Measurements from ENCODE around the gene ERC2.
"Not testable (repeated sequence)": the region's sequence is repeated elsewhere in the genome, so short reads cannot be mapped to it uniquely, and the experiment has no call there.

ERC2 gene

DNA sequence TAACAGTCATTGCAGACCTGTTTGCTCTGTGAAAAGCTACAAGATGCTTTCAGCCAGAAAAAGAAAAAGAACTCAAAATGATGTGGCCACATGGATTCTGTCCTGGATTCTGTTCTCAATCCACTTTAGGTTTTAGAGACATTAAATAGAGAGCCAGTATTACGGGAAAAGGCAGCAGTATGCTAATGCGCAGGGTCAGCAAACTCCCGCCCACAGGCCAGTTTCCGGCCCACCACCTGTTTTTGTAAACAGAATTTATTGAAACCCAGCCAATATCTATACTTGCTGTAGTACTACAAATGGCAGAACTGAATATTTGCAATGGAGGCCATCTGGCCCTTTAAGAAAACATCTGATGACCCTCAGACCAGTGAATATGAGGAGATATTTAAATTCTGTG lies 416.1 kb downstream of the ERC2 start:
- H3K27me3 Mint-ChIP-seq (ENCODE audit: low read depth): no peaks in the 10 kb centered on the region
- H3K4me1 Mint-ChIP-seq (ENCODE audit: low read depth): no peaks in the 10 kb centered on the region
- no peaks in the 10 kb centered on the region for H3K36me3 Mint-ChIP-seq (ENCODE audit: low read depth)
- H3K9me3 Mint-ChIP-seq: no peaks in the 10 kb centered on the region
- no peak overlapping the region for H3K4me3 Mint-ChIP-seq
- no peak overlapping the region for H3K27ac Mint-ChIP-seq

DNA sequence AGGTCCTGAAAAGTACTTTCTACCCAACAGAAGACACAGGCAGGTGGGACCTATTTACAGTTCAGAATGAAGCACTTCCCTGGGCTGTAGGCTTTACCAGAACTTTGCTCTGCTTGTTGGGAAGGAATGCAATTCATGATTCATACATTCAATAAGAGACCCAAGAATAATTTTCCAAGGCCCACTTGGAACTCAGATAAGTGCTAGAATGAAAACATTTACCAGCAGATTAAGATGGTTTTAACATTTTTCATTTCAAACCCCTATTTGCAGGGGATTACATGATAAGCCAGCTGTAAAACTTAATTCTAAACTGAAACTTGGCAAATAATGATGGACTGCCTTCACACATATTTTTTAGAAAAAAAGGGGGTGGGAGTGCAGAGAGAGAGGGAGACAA lies 417.2 kb downstream of the ERC2 start:
- no peak overlapping the region for H3K27ac Mint-ChIP-seq
- no peaks in the 10 kb centered on the region for H3K9me3 Mint-ChIP-seq
- H3K4me3 Mint-ChIP-seq: no peak overlapping the region
- H3K27me3 Mint-ChIP-seq (ENCODE audit: low read depth): no peaks in the 10 kb centered on the region
- no peaks in the 10 kb centered on the region for H3K4me1 Mint-ChIP-seq (ENCODE audit: low read depth)
- no peaks in the 10 kb centered on the region for H3K36me3 Mint-ChIP-seq (ENCODE audit: low read depth)

DNA sequence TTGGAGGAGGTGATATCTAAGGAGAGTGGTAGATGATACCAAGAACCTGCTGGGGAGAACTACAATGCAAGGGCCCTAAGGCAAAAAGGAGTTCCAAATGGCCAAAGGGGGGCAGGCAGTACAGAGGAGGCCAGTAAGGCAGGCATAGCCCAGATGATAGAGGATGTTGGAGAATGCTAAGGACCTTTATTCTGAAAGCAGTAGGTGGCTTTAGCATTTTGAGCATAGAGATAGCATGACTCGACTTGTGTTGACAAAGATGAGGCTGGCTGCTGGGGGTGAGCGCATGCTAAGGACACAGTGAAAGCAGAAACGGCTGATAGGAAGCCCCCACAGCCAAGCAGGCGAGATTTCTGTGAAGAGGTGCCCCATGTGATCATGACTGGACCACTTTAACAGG lies 419.3 kb downstream of the ERC2 start:
- Mint-ChIP-seq H3K27me3 (ENCODE audit: low read depth) (no peaks in the 10 kb centered on the region), H3K36me3 (ENCODE audit: low read depth) (no peaks in the 10 kb centered on the region), H3K27ac (no peak overlapping the region), H3K9me3 (no peaks in the 10 kb centered on the region), H3K4me1 (ENCODE audit: low read depth) (no peaks in the 10 kb centered on the region), H3K4me3 (no peak overlapping the region)

DNA sequence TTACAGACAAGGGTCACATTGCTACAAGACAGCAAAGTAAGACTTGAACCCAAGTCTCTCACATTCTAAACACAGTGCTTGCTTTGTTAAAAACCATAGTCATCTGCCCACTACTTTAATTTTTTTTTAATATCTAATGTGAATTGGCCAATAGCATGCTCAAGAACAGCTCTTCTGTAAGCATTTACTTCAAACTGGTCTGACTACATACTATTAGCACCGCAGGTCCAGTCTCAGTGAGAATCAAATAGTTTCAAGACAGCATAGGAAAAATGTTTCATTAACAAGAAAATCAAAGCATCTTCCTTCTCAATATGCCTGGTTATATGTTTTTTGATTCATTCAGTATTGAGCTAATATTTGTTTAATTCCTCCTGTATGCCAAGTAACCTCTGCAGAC lies 419.9 kb downstream of the ERC2 start:
- H3K27ac Mint-ChIP-seq: no peak overlapping the region
- no peak overlapping the region for H3K4me3 Mint-ChIP-seq
- H3K36me3 Mint-ChIP-seq (ENCODE audit: low read depth): no peaks in the 10 kb centered on the region
- H3K9me3 Mint-ChIP-seq: no peaks in the 10 kb centered on the region
- no peaks in the 10 kb centered on the region for H3K4me1 Mint-ChIP-seq (ENCODE audit: low read depth)
- H3K27me3 Mint-ChIP-seq (ENCODE audit: low read depth): no peaks in the 10 kb centered on the region

DNA sequence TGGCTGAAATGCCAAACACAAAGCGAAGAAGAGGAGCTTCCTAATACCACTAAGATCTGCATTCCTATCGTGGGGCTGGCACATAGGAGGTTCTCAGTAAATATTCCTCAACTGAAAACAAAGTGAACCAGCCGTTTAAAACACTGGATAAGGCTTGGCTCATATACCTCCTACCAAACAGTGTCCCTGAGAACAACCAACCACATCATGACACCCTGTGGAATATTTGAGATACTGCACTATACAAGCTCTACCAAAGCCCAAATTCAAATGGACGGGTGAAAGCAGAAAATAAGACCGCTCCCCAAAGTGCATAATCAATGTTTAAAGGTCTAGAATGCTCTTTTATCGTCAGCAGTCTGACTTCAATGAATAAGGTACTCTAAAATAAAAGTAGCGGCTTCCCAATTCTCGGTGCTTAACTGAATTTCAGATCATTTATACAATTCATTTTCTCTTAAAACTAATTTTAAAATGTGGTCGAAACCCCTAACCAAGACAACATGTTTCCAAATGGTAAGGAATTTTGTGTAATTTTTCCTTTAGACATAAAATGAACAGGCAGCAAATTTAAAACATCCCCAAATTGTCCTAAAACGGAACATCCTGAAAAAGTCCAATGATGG lies 425.8 kb downstream of the ERC2 start:
- no peak overlapping the region for H3K27ac Mint-ChIP-seq
- no peak overlapping the region for H3K4me3 Mint-ChIP-seq
- no peaks in the 10 kb centered on the region for H3K36me3 Mint-ChIP-seq (ENCODE audit: low read depth)
- H3K4me1 Mint-ChIP-seq (ENCODE audit: low read depth): no peaks in the 10 kb centered on the region
- no peaks in the 10 kb centered on the region for H3K27me3 Mint-ChIP-seq (ENCODE audit: low read depth)
- H3K9me3 Mint-ChIP-seq: no peaks in the 10 kb centered on the region

DNA sequence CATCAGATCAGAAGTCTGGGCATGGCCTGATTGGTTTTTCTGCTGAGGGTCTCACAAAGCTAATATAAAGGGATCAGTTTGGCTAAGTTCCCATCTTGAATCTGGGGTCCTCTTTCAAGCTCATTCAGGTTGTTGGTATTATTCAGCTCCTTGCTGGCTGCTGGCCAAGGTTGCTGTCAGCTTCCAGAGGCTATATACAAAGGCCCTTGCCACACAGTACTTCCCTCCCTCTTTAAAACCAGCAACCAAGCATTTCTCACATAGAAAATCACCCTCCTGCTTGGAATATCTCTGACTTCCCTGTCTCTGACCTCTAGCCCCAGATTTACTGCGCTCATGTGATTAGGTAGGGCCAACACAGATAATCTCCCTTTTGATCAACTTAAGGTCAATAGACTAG lies 442.9 kb downstream of the ERC2 start:
- Mint-ChIP-seq H3K27ac (no peak overlapping the region), H3K4me1 (ENCODE audit: low read depth) (no peaks in the 10 kb centered on the region), H3K9me3 (no peaks in the 10 kb centered on the region), H3K4me3 (no peak overlapping the region), H3K36me3 (ENCODE audit: low read depth) (no peaks in the 10 kb centered on the region), H3K27me3 (ENCODE audit: low read depth) (peaks cover 3% of the 10 kb centered on the region)

DNA sequence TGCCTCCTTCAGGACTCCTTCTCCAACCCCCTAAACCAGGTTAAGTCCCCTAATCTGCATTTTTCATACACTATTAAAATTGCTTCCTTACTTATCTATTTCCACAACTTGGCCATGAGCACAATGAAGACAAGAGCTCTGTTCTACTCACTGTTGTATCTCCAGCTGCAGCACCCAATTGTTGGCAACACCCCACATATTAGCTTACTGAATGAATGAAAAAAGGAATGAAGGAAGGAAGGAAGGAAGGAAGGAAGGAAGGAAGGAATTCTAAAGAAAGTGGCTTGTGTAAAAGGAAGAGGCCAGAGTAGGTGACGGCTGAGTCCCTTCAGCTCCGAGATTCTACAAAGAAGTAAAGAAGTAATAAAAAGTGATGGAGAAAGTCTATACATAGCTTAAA lies 444.7 kb downstream of the ERC2 start:
- H3K36me3 Mint-ChIP-seq (ENCODE audit: low read depth): no peaks in the 10 kb centered on the region
- H3K4me1 Mint-ChIP-seq (ENCODE audit: low read depth): no peaks in the 10 kb centered on the region
- no peak overlapping the region for H3K4me3 Mint-ChIP-seq
- H3K27me3 Mint-ChIP-seq (ENCODE audit: low read depth): no peaks in the 10 kb centered on the region
- H3K27ac Mint-ChIP-seq: no peak overlapping the region
- H3K9me3 Mint-ChIP-seq: no peaks in the 10 kb centered on the region

DNA sequence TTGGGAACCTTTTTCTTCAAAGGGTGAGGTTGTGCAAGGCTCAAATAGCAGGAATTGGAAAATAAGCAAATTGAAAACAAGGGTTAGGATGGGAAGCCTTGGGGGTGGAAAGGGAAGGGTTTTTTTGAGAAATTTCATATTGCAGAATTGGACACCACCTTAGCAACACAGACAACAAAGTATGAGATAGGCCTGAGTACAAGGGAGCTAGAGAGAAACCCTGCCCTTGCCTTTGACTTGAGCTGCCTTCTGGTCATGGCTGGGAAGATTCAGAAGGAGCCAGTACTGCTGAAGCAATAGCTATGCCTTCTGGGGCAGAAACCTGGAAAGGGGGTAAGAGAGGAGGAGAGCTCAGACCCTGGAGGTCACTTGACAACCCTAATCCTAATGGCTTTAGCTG lies 445.6 kb downstream of the ERC2 start:
- Mint-ChIP-seq H3K4me3 (no peak overlapping the region), H3K9me3 (no peaks in the 10 kb centered on the region), H3K36me3 (ENCODE audit: low read depth) (no peaks in the 10 kb centered on the region), H3K27me3 (ENCODE audit: low read depth) (no peaks in the 10 kb centered on the region), H3K27ac (no peak overlapping the region), H3K4me1 (ENCODE audit: low read depth) (no peaks in the 10 kb centered on the region)

DNA sequence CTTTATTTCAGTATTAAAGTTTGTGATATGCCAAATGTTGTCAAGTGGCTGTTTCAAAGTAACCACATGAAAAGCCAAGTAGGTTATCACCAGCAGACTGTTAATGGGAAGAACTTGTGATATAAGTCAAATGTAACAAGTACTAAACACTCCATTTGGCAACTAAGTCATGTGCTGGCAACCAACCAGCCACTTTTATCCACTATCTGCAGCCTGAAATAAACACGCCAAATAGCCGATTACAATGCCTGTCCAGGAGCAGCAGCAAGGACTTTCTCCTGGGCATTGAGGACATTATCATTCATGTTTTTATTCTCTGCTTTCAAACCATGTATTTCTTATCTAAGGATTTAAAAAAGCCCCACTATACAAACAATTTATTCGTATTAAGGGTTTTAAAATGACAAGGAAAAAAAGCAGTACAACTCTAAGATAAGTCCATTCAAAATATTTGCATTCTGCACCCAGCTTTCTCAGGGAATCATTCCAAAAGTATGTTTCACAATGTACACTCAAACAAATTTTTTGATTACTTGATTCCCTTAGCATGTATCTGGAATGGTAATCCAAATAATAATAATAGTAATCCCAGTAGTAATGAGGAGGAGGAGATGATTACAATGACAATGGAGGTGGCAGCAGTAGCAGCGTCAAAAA lies 448.6 kb downstream of the ERC2 start:
- Mint-ChIP-seq H3K4me1 (ENCODE audit: low read depth) (no peaks in the 10 kb centered on the region), H3K36me3 (ENCODE audit: low read depth) (no peaks in the 10 kb centered on the region), H3K27ac (no peak overlapping the region), H3K27me3 (ENCODE audit: low read depth) (no peaks in the 10 kb centered on the region), H3K9me3 (no peaks in the 10 kb centered on the region), H3K4me3 (no peak overlapping the region)

DNA sequence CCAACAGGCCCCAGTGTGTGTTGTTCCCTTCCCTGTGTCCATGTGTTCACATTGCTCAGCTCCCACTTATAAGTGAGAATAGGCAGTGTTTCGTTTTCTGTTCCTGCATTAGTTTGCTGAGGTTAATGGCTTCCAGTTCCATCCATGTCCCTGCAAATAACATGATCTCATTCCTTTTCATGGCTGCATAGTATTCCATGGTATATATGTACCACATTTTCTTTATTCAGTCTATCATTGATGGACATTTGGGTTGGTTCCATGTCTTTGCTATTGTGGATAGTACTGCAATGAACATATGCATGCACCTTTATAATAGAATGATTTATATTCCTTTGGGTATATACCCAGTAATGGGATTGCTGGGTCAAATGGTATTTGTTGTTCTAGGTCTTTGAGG lies 452.9 kb downstream of the ERC2 start:
- not testable (repeated sequence) for H3K4me1 Mint-ChIP-seq (ENCODE audit: low read depth); H3K9me3 Mint-ChIP-seq; H3K27me3 Mint-ChIP-seq (ENCODE audit: low read depth); H3K4me3 Mint-ChIP-seq; H3K36me3 Mint-ChIP-seq (ENCODE audit: low read depth); H3K27ac Mint-ChIP-seq

DNA sequence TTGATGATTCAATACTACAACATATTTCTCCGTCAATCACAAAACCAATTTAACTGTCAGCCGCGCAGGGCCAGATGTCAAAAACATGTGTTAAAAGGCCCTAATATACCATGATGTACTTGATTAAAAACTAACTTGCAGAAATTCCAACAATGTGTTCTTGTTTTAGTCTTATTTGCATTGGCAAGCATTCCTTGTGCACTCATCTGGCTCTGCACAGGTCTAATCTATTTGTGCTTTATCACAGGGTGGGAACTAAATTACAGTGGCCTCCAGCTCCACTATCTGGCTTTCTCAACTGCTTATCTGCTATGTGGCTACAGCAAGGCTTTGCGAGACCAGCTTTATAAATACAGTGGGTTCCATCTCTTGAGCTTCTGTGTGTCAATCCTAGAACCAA lies 455.5 kb downstream of the ERC2 start:
- Mint-ChIP-seq H3K4me3 (no peak overlapping the region), H3K36me3 (ENCODE audit: low read depth) (no peaks in the 10 kb centered on the region), H3K4me1 (ENCODE audit: low read depth) (no peaks in the 10 kb centered on the region), H3K27me3 (ENCODE audit: low read depth) (no peaks in the 10 kb centered on the region), H3K9me3 (no peaks in the 10 kb centered on the region), H3K27ac (no peak overlapping the region)

DNA sequence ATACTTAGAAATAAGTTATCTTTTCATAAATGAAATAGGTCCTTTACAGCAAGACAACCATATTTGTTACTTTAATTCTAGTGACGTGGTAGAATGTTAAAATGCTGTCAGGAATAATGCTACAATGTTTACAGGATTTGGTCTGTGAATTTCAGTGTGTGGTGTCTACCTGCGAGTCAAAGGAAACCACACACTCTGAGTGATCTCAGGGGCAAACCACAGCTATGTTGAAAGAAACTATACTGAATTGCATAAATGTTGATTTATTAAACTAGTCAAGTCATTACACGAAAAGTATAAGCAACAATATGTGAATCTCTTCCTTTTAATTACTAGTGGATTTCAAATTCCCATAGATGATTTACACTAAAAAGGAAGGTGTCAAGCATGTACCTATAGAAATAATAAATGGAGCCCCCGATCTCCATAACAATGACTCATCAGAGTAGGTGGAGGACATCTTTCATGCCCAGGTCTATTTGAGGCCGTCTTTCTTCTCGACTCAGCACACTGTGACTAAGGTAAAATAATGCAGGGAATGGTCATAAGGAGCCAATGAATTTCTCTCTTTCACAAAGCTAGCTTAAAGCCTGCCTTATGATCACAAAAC lies 463.0 kb downstream of the ERC2 start:
- Mint-ChIP-seq H3K4me1 (ENCODE audit: low read depth) (peaks cover 2% of the 10 kb centered on the region), H3K27me3 (ENCODE audit: low read depth) (peaks cover 3% of the 10 kb centered on the region), H3K27ac (no peak overlapping the region), H3K9me3 (no peaks in the 10 kb centered on the region), H3K4me3 (no peak overlapping the region), H3K36me3 (ENCODE audit: low read depth) (no peaks in the 10 kb centered on the region)

DNA sequence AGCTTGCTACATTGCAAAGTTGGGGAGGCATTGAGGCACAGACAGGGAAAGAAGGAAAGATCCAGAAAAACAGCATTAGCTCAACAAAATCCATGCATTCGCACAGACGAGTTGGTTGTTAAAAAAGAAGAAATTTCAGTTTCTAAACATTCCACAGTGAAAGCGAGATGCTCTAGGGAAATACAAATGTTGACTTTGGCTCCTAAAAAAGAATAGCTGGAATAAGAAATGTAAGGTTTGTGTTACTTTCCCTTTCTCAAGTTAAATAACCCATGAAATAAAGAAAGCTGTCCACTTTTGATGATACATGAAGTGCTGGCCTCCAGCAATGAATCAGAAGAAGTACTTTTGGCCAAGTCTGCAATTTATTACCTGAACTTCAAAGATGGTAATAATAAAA lies 465.1 kb downstream of the ERC2 start:
- H3K36me3 Mint-ChIP-seq (ENCODE audit: low read depth): no peaks in the 10 kb centered on the region
- H3K4me1 Mint-ChIP-seq (ENCODE audit: low read depth): peaks cover 2% of the 10 kb centered on the region
- no peak overlapping the region for H3K4me3 Mint-ChIP-seq
- H3K27me3 Mint-ChIP-seq (ENCODE audit: low read depth): peaks cover 3% of the 10 kb centered on the region
- no peak overlapping the region for H3K27ac Mint-ChIP-seq
- no peaks in the 10 kb centered on the region for H3K9me3 Mint-ChIP-seq

DNA sequence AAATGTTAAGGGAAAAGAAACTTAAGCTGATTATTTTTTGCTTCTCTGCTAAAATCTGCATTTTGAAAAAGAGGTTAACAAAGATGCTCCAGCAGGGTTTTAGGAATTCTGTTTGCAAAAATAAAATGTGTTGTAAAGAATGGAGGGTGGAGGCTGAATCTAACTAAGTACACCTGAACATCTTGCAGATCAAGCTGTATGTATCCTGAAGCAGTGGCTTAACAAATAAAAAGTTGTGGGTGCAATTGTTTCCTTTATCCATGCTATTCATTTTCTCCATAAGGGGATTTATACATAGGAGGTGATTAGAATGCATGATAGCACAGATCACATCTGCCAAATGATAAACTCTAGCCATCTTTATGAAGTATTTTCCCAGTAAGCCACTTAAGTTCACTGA lies 466.3 kb downstream of the ERC2 start:
- H3K4me1 Mint-ChIP-seq (ENCODE audit: low read depth): peaks cover 2% of the 10 kb centered on the region
- no peak overlapping the region for H3K27ac Mint-ChIP-seq
- peaks cover 3% of the 10 kb centered on the region for H3K27me3 Mint-ChIP-seq (ENCODE audit: low read depth)
- no peak overlapping the region for H3K4me3 Mint-ChIP-seq
- no peaks in the 10 kb centered on the region for H3K36me3 Mint-ChIP-seq (ENCODE audit: low read depth)
- no peaks in the 10 kb centered on the region for H3K9me3 Mint-ChIP-seq

DNA sequence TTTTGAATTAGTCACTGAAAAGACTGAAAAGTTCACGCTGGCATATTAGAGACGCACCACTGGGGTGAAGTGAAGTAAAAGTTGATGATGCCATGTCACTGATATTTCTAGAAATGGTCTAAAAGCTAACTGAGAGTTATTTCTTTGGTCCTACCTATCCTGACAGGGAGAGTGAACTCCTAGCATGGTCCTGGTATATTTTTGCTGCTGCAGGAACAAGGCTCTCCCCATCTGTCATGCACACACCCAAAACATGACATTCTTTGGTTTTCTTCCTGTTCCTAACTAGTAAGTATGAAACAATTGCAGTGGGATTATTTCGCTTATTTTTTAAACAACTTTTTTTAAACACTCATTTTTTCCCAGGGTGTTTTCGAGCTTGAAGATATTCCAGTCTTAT lies 466.7 kb downstream of the ERC2 start:
- Mint-ChIP-seq H3K27me3 (ENCODE audit: low read depth) (peaks cover 3% of the 10 kb centered on the region), H3K27ac (no peak overlapping the region), H3K36me3 (ENCODE audit: low read depth) (no peaks in the 10 kb centered on the region), H3K4me1 (ENCODE audit: low read depth) (peaks cover 2% of the 10 kb centered on the region), H3K4me3 (no peak overlapping the region), H3K9me3 (no peaks in the 10 kb centered on the region)

All from T-helper 1 cell treated with Interleukin-12 subunit alpha and Interleukin-12 subunit beta and Interleukin-4 antibody, amounts not matched to agents 30 μg/mL and 1 μg/mL, for 36 hours (primary cell).